CD4-positive, alpha-beta T cell (primary cell): ENCODE results near the gene PARG. TPM values are rescaled to one million over a fixed set of nuclear protein-coding genes. Genes with fewer than 3 reads are reported as not detected.
"Not testable (repeated sequence)": the region's sequence is repeated elsewhere in the genome, so short reads cannot be mapped to it uniquely, and the experiment has no call there.

Experiments
- ATAC-seq: fragments of 200-7000 bp; cut with Tn5 transposase; one replicate; pipeline ENCODE4 v1.10.0; 2022; ENCODE audit warnings: mild to moderate bottlenecking; ENCODE audit not compliant: poor library complexity
- CTCF ChIA-PET: fragments of 350-600 bp; sonication (Branson Sonifier 250); formaldehyde crosslinking; loops from one replicate; lab custom pipeline; 2021; ENCODE audit warnings: antibody characterized with exemption, inconsistent platforms; lab: Charles Lee
- POLR2A ChIA-PET: fragments of 350-600 bp; sonication (Branson Sonifier 250); formaldehyde crosslinking; loops from one replicate; lab custom pipeline; 2021; ENCODE audit warnings: antibody characterized with exemption, inconsistent platforms; lab: Charles Lee
- DNase-seq, 14 experiments: peaks; one replicate each; pipeline ENCODE4 v3.0.0-alpha.2; 2013 to 2020; ENCODE audit warnings: mixed read lengths in 2 of 14
- H3K27ac ChIP-seq, 2 donors: one replicate each; pipeline versions ENCODE4 v1.5.1 to v1.7.0; 2013; ENCODE audit warnings: low read length in 2 of 2, low read depth in 1 of 2, mild to moderate bottlenecking in 1 of 2
- H3K27me3 ChIP-seq, 2 experiments: 1 replicate in 1 of 2; 2 replicates in 1 of 2; pipeline versions ENCODE4 v1.6.1 to v1.7.0; 2013; ENCODE audit warnings: low read length in 2 of 2, control low read depth in 1 of 2, mild to moderate bottlenecking in 1 of 2, moderate library complexity in 1 of 2; ENCODE audit not compliant: insufficient read depth in 2 of 2, control insufficient read depth in 1 of 2
- H3K36me3 ChIP-seq: one replicate; pipeline ENCODE4 v1.6.1; 2013; ENCODE audit warnings: low read length, control low read depth; ENCODE audit not compliant: insufficient read depth
- H3K4me1 ChIP-seq: one replicate; pipeline ENCODE4 v1.6.1; 2013; ENCODE audit warnings: low read length, control low read depth; ENCODE audit not compliant: insufficient read depth
- H3K4me3 ChIP-seq: one replicate; pipeline ENCODE4 v1.5.1; 2013; ENCODE audit warnings: mild to moderate bottlenecking, low read length, moderate library complexity
- H3K9me3 ChIP-seq, 2 experiments: 1 replicate in 1 of 2; 2 replicates in 1 of 2; pipeline versions ENCODE4 v1.6.1 to v1.7.0; 2013; ENCODE audit warnings: low read length in 2 of 2, mild to moderate bottlenecking in 2 of 2, control low read depth in 1 of 2, moderate library complexity in 1 of 2; ENCODE audit not compliant: control insufficient read depth in 1 of 2, insufficient read depth in 1 of 2
- H3K27ac Mint-ChIP-seq: one replicate; pipeline ENCODE4 v1.8.0; 2020; ENCODE audit warnings: mixed read lengths
- H3K27me3 Mint-ChIP-seq: one replicate; pipeline ENCODE4 v1.8.0; 2021; ENCODE audit warnings: mixed read lengths
- H3K36me3 Mint-ChIP-seq: one replicate; pipeline ENCODE4 v1.8.0; 2021; ENCODE audit warnings: low read depth, mixed read lengths
- H3K4me1 Mint-ChIP-seq: one replicate; pipeline ENCODE4 v1.8.0; 2021; ENCODE audit warnings: low read depth, mixed read lengths
- H3K4me3 Mint-ChIP-seq: one replicate; pipeline ENCODE4 v1.8.0; 2020; ENCODE audit warnings: mild to moderate bottlenecking, mixed read lengths
- H3K9me3 Mint-ChIP-seq: one replicate; pipeline ENCODE4 v1.8.0; 2020; ENCODE audit warnings: mixed read lengths
- CTCF ChIP-seq: fragments of 200-600 bp; IDR thresholded peaks from one replicate; pipeline ENCODE4 v1.8.0; 2022; ENCODE audit warnings: antibody characterized with exemption, mild to moderate bottlenecking
- intact Hi-C, 2 experiments: fragments of 100-400 bp; cut with DNase I in 1 of 2; cut with micrococcal nuclease in 1 of 2; formaldehyde crosslinking; loops; one replicate each; pipeline versions ENCODE4 v1.15.1 to v1.9.0; 2023 to 2025; cut with DNase I, micrococcal nuclease
- total RNA-seq, 174 experiments: library from RNA in 2 of 174; stranded (reverse) in 2 of 174; gene quantifications; one replicate each; pipeline ENCODE4 v1.2.3 and lab custom pipeline; 2021 to 2026

Gene PARG
- total RNA-seq, 2 experiments from 2014 or later, result 30.1 to 31.8 TPM

- Histone ChIP-seq H3K4me1 (no peaks in the 10 kb centered on the region), H3K36me3 (no peaks in the 10 kb centered on the region), H3K9me3 (peaks cover 0 to 4% of the 10 kb centered on the region in 2 experiments), H3K27ac (no peak overlapping the region), H3K27me3 (peaks cover 0 to 7% of the 10 kb centered on the region in 2 experiments), H3K4me3 (no peak overlapping the region)
- Mint-ChIP-seq H3K27ac (no peak overlapping the region), H3K36me3 (no peaks in the 10 kb centered on the region), H3K27me3 (peaks cover 52% of the 10 kb centered on the region), H3K4me1 (no peaks in the 10 kb centered on the region), H3K9me3 (no peaks in the 10 kb centered on the region), H3K4me3 (no peak overlapping the region)
- ChIA-PET POLR2A (no interaction called here), CTCF (no interaction called here)
- intact Hi-C loops, result no loop called here
- ATAC-seq, result no peak
- no peak for TF ChIP-seq CTCF
- no peak for DNase-seq
These were observed 165.0 kb downstream of the PARG start for GRCh38 chr10:49776851-49777250.

GRCh38 chr10:49775014-49775413, 166.8 kb downstream of the PARG start:
- CTCF ChIA-PET, result no interaction called here
- POLR2A ChIA-PET, result no interaction called here

DNA sequence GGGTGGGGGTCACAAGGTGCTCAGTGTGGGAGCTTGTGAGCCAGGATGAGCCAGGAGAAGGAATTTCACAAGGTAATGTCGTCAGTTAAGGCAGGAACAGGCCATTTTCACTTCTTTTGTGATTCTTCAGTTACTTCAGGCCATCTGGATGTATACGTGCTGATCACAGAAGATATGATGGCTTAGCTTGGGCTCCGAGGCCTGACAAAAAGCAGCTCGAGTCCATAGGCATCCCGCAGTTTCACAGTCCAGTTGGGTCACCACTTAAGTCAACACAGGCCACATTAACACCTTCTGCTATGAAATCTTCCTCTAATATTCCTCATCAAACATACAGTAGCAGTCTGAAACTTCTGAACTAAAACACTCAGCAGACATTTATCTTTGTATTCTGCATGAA, 168.9 kb downstream of the PARG start:
- CTCF ChIA-PET, result not testable (repeated sequence)

More at GRCh38 chr10:49775014-49775413, 166.8 kb downstream of the PARG start:
- no peaks in the 10 kb centered on the region for H3K4me1 ChIP-seq
- no peak overlapping the region for H3K27ac ChIP-seq
- Mint-ChIP-seq H3K27me3 (peaks cover 59% of the 10 kb centered on the region), H3K9me3 (no peaks in the 10 kb centered on the region), H3K4me3 (no peak overlapping the region), H3K4me1 (no peaks in the 10 kb centered on the region), H3K36me3 (no peaks in the 10 kb centered on the region), H3K27ac (no peak overlapping the region)
- peaks cover 0 to 2% of the 10 kb centered on the region in 2 experiments for H3K27me3 ChIP-seq
- ATAC-seq (no peak), DNase-seq (no peak)
- no peaks in the 10 kb centered on the region for H3K36me3 ChIP-seq
- intact Hi-C loops, result no loop called here
- H3K4me3 ChIP-seq, result no peak overlapping the region
- peaks cover 0 to 4% of the 10 kb centered on the region in 2 experiments for H3K9me3 ChIP-seq
- TF ChIP-seq CTCF, result no peak

DNA sequence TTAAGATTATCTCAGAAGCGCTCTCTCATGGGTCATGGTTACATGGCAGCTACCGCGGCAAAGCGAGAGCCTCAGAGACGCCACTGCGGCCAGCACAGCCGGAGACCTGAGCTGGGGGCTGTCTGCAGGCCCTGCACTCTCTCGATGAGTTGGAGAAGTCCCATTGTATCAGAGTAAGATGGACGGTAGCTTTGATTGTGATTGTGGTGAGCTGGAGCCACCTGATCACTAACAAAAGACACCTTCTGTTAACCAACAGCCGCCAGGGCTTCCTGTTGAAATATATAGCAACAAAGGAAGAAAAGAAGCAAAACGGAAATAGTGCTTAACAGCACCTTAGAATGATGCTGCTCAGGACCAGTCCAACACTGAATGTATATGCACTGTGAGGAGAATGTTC, 170.8 kb downstream of the PARG start:
- Histone ChIP-seq H3K27me3 (peaks cover 19 to 24% of the 10 kb centered on the region in 2 experiments), H3K9me3 (peaks cover 6 to 18% of the 10 kb centered on the region in 2 experiments)
- peaks cover 58% of the 10 kb centered on the region for H3K27me3 Mint-ChIP-seq
- H3K4me3 Mint-ChIP-seq, CTCF ChIA-PET, H3K27ac Mint-ChIP-seq, DNase-seq, H3K36me3 Mint-ChIP-seq, H3K9me3 Mint-ChIP-seq, intact Hi-C loops, POLR2A ChIA-PET, H3K27ac ChIP-seq, ATAC-seq, H3K4me3 ChIP-seq, H3K4me1 ChIP-seq, H3K4me1 Mint-ChIP-seq, H3K36me3 ChIP-seq: not testable (repeated sequence)

More for the DNA sequence above, 168.9 kb downstream of the PARG start:
- H3K4me1 Mint-ChIP-seq, H3K27ac ChIP-seq, H3K36me3 Mint-ChIP-seq, DNase-seq, POLR2A ChIA-PET, H3K36me3 ChIP-seq, H3K4me3 ChIP-seq, H3K27ac Mint-ChIP-seq, H3K4me1 ChIP-seq, H3K9me3 Mint-ChIP-seq, ATAC-seq, H3K4me3 Mint-ChIP-seq, intact Hi-C loops: not testable (repeated sequence)
- peaks cover 53% of the 10 kb centered on the region for H3K27me3 Mint-ChIP-seq
- peaks cover 12 to 15% of the 10 kb centered on the region in 2 experiments for H3K27me3 ChIP-seq
- H3K9me3 ChIP-seq, result peaks cover 0 to 14% of the 10 kb centered on the region in 2 experiments
